GM18511 (cell line): ENCODE data around the gene RITA1.
"Not testable (repeated sequence)": the region's sequence is repeated elsewhere in the genome, so short reads cannot be mapped to it uniquely, and the experiment has no call there.

Experiments used
- ATAC-seq: cut with Tn5 transposase; IDR thresholded peaks from one replicate; pipeline ENCODE4 v1.9.1; 2021; ENCODE audit warnings: mild to moderate bottlenecking, moderate library complexity; ENCODE audit not compliant: unreplicated experiment

RITA1 gene

DNA sequence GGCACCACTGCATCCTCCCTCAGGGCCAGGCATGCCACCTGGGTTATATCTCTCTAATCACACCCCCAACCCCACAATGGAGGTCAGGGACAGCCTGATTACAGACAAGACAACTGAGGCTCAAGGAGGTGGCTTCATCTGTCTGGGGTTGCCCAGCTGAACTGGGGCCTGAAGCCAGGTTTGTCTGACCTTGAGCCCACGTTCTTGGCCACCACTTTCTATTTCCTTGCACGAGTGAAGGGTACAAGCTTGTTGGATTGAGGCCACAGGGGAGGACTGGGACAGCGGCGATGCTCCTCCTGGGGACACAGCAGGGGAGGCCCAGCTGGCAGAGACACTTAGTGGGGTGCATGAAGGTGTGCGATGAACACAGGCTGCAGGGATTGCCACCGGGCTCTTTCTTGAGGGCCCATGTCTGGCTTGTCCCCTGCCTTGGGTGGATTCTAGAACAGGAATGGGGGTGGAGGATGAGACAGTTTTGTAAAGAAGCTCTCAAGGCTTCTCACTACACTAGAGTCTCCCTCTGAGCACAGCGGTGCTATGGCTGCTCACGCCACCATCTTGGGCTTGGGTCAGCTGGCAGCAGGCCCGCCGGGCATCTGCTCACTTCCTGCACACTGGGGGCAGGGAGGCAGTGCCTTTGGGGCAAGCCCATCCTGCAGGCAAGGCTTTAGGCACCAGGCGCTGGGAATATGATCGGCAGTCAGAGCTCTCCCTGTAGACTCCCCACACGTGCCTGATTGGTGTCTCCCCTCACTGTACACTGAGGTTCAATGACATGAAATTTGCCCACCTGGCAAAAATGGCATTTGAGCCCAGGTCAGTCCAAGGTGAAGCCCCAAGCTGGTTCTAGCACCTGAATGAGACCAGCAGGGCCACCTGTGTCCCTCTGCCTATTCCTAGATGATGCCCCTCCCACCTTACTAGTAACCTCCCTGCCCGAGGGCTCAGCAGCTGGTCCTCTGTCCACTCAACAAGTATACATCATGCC is 16.0 kb downstream of the RITA1 start:
- no peak for ATAC-seq

DNA sequence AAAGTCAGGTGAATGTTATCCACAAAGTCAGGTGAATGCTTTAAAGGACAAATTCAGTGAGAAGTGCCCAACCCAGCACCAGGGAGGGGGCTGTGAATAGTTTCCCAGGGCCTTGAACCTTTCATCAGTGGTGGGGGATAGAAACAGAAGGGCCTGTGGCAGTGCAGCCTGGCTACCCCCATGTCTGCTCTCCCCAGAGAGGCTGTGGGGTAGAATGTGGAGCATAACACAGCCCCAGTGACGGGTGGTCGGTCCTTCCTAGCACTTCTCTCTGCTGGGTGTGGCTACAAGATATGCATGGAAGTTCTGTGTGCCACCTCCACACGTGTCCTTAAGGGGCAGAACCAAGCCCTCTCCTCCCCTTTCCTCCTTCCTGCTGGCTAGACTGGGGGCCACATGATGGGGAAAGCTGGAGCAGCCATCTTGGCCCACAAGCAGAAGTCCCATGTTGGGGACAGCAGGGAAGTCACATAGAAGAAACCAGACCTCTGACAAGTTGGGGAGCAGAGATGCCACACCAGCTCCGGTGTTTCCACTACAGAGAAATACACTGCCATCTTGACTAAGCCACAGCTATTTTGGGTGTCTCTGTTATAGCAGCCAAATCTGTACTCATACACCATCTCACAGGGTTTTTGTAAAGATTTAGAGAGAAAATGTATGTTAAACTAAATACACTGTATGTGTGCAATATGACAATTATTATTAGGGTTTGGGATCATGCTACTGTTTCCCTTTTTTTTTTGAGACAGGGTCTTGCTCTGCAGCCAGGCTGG is 17.0 kb downstream of the RITA1 start:
- no peak for ATAC-seq

GRCh38 chr12:113203852-113204760 is 18.6 kb downstream of the RITA1 start:
- no peak for ATAC-seq

GRCh38 chr12:113204804-113205203 is 19.3 kb downstream of the RITA1 start:
- no peak for ATAC-seq

DNA sequence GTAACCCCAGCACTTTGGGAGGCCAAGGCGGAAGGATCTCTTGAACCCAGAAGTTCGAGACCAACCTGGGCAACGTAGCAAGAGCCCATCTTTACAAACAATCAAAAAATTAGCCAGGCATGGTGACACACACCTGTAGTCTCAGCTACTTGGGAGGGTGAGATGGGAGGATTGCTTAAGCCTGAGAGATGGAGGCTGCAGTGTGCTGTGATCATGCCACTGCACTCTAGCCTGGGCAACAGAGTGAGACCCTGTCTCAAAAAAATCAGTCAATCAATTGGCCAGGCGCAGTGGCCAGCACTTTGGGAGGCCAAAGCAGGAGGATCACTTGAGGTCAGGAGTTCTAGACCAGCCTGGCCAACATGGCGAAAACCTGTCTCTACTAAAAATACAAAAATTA is 21.3 kb downstream of the RITA1 start:
- not testable (repeated sequence) for ATAC-seq

DNA sequence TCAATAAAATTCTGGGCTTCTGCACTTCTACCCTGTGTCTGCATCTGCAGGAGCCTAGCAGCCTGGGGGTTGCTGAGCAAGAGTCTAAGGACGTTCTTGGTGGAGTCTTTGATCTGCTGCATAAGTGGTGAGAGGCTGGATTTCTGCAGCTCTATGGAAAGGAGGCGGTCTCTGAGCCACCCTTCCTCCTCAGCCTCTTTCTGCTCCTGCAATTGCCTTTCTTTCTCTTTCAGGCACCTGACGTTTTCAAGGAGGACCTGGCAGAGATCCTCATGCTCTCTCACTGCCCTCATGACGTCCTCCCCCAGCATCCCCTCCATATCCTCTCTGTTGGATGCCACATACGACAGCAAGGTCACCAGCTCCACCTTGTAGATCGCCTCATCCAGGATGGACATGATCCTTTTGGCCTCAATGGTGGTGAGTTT is 22.1 kb downstream of the RITA1 start:
- ATAC-seq = no peak

DNA sequence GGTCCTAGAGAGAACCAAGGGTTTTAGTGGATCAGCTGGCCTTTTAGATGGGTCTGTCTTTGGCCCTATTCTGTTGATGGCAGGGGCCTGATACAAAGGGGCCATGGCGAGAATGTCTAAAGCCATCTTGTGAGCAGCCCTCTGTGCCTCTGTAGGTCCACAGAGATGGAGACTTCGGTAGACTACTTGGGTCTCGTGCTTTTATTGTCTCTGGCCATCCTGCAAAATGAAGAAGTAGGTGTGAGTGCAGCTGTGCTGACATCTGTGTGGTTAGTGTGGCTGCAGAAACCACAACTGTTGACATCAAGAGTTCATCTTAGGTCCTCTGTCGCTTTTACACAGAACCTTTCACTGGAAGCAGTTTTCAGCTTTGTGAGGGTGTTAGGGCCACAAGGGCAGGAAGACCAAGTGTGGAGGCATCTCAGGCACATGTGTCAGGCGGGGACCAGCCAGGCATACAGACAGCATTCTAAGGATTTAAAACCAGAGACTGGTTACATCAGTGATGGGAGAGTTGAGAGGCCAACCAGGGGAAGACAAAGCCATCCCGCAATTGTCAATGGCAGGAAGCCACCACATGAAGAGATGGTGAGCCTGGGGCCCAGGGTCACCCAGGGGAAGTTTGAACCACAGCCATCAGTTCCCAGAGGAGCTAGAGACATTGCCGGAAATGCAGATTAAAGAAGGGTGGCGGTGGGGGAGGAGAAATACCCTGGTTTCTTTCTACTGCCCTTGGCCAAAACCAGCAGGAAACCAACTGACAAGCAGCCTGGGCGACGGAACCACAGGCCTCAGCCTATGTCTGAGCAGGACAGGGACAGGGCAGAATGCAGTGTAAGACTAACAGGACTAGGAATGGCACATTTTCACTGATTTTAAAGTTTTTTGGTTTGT is 22.8 kb downstream of the RITA1 start:
- peak; percentile 77 for ATAC-seq

- no peak for ATAC-seq
These were observed 25.6 kb downstream of the RITA1 start for GRCh38 chr12:113211160-113211559.

- peak; percentile 76 for ATAC-seq
These were observed 29.4 kb downstream of the RITA1 start for GRCh38 chr12:113214895-113215400.

DNA sequence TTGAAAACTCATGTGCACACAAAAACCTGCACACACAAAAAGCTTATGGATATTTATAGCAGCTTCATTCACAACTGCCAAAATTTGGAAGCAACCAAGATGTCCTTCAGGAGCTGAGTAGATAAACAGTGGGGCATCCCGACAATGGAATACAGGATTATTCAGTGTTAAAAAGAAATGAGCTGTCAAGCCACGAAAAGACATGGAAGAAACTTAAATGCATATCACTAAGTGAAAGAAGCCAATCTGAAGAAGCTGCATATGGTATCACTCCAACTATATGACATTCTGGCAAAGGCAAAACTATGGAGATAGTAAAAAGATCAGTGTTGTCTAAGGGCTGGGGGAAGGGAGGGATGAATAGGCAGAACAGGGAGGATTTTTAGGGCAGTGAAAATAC is 30.5 kb downstream of the RITA1 start:
- no peak for ATAC-seq

GRCh38 chr12:113220593-113221180 is 35.2 kb downstream of the RITA1 start:
- ATAC-seq = peak; percentile 2

DNA sequence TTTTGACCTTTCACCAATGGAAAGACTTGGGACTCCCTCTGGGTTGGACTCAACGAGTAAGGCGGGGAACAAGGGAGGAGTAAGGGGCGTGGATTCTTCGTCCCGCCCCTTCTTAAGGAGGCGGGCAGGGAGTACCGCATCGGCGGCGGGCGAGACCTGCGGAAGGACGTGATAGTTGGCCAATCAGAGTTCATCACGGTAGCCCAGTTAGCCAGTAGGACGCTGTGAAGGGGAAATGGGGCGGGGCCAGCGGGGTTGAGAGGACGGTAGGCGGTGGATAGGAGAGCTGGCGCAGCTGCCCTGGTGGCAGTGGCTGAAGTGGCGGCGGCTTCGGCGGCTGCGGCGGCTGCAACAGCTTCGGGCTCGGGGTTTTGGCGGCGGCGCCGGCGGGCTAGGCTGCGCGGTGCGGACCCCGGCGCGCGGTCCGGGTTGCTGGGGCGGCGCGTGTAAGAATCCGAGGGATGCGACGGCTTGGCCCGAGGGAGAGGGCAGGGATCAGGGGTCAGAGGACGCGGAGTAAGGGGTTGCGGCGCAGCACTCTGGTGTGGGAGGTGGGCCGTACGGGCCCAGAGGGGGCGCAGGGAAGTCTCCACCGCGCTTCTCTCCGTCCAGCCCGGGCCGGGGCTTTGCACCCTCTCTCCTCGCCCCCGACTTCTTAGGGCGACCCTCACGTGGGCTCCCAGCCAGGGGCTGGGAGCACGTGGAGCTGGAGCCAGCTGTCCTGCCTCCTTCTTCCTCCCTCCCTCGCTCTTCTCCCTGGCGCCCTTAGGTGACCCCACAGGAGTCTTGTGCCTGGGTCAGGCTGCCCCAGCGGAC is 35.9 kb downstream of the RITA1 start, which contains the start of gene TPCN1:
TPCN1 (plus strand) TSS at position 284 of the 816 bp plus-strand sequence. CDS start 5,389 bp downstream, outside the sequence.
- peak; percentile 88 for ATAC-seq

DNA sequence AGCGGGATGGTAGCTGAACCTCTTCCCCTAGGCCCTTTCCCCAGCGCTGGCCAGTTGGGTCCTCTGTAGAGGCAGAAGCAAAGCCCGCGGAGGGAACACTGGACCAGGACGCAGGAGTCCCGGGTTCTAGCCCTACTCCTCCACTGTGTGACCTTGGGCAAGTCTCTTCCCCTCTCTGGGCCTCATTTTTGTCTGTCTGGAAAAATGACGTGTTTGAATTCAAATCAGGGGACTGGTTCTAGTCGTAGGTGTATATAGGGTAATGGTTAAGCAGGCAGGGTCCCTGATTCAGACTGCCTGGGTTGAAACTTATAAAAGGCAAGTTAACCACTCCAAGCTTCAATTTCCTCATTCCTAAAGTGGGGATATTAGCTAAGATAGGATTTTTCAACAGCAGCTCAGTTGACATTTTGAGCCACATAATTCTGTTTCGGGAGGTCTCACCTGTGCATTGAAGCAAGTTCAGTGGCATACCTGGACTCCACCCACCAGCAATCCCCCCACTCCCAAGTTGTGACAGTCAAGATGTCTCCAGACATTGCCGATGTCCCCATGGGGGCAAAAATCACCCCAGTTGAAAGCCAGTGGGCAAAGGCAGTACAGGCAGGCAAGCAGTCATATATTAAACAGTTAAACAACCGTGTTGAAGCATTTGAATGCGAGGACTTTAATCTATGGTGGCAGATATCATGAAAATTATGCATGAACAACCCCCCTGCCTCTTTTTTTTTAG is 36.6 kb downstream of the RITA1 start:
- ATAC-seq = peak; percentile 0

GRCh38 chr12:113222730-113223531 is 37.4 kb downstream of the RITA1 start:
- no peak for ATAC-seq

GRCh38 chr12:113224955-113225354 is 39.4 kb downstream of the RITA1 start:
- ATAC-seq = no peak

DNA sequence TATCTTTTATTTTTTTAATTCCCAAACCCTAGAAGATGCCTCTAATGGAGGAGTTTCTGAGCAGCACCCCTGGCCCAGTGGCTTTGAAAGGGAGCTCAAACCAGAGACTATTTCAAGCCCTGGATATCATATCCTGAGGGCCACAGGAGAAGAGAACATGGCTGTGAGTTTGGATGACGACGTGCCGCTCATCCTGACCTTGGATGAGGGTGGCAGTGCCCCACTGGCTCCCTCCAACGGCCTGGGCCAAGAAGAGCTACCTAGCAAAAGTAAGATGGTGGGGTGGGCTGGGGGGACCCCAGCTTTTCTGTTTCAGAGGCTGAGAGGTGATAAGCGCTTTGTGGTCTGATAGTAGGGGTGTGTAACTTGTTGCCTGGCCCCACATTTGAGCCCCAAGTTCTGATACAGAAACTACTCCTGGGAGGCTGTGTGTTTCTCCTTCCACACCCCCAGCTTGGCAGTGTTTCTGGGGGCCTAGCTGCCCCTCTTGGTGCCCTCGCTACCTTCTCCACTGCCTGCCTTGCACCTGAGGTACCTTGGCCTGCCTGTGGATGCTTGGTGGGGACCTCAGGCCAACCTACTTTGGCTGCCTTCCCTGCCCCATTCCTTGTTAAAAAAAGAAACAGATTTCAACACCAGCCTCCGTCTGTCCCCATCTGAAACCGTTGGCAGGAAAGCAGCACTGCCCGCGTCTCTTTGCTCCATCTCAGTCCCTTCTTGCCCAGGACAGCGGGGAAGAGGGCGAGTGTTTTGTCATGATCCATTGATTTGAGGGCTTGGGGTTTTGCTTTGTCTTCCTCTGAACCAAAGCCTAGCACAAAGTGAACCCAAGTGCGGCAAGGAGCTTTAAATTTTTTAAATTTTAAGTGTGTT is 41.4 kb downstream of the RITA1 start:
- no peak for ATAC-seq
